VCaP (cell line): ENCODE measurements around the gene DLL1.

ENCODE experiments used
- H3K27ac ChIP-seq: fragments of 450-650 bp; 2 replicates; pipeline ENCODE4 v1.5.1; 2017
- CTCF ChIP-seq: fragments of 450-650 bp; conservative IDR thresholded peaks from 2 replicates; pipeline ENCODE4 v1.5.1; 2017; ENCODE audit warnings: mild to moderate bottlenecking, moderate library complexity

DLL1 gene

GRCh38 chr6:170298688-170299087 lies 7.8 kb upstream of the DLL1 start:
- no peak for TF ChIP-seq CTCF
- no peak overlapping the region for H3K27ac ChIP-seq

- TF ChIP-seq CTCF, result no peak
- H3K27ac ChIP-seq, result no peak overlapping the region
Measured at GRCh38 chr6:170297576-170298330, 6.9 kb upstream of the DLL1 start.

DNA sequence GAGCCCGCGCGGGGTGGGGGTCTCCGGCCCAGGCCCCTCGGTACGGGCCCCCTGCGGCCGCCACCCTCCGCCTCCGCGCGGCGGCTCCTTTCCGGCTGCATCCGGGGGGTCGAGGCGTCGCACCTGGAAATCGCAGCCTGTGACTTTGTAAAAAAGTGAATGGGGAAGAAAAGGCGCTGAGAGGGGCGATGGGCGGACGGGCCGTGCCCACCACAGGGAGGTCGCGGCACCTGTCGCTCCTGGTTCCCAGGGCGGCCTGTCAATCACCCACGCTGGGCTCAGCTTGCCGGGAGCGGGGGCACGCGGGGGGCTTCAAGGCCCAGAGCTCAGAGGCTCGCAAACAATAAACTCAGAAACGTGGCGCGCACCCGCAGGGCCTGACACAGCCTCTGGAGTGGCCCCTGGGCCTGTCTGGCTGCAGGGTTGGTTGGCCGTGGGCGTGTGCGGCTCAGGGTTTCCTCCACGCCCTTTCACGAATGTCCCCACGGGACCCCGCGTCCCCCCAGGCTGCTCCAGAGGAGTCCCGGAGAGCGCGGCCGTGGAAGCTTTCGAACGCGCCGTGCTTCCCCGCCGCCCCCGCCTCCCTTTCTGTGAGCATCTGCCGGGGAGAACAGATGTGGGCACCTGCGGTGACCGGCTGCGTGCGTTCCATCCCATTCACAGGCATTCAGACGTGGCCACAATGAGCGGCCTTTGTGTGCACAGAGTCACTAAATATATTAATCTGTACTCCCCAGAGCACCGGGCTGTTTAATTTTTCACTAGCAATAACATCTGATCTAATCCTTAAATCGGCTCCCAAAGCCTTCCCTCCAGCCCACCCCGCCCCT lies 6.1 kb upstream of the DLL1 start:
- no peak overlapping the region for H3K27ac ChIP-seq

DNA sequence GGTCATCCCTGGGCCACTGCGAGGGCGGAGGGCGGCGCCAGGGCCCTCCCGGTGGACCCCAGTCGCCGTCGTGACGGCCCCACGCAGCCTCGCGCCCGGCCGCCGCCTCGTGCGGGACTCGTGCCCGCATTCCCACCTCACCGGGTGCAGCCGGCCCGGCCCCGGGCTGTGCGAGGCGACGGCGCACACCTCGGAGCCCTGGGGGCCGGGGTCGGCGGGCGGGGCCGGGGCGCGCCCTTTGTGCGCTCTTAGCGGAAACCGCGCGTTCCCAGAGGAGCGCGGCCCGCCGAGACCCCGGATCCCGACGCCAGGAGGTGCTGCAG lies 5.5 kb upstream of the DLL1 start:
- no peak overlapping the region; the same call in 1 of the 2 replicates for H3K27ac ChIP-seq
- no peak for TF ChIP-seq CTCF

More for the DNA sequence above, 6.1 kb upstream of the DLL1 start:
- no peak for TF ChIP-seq CTCF

DNA sequence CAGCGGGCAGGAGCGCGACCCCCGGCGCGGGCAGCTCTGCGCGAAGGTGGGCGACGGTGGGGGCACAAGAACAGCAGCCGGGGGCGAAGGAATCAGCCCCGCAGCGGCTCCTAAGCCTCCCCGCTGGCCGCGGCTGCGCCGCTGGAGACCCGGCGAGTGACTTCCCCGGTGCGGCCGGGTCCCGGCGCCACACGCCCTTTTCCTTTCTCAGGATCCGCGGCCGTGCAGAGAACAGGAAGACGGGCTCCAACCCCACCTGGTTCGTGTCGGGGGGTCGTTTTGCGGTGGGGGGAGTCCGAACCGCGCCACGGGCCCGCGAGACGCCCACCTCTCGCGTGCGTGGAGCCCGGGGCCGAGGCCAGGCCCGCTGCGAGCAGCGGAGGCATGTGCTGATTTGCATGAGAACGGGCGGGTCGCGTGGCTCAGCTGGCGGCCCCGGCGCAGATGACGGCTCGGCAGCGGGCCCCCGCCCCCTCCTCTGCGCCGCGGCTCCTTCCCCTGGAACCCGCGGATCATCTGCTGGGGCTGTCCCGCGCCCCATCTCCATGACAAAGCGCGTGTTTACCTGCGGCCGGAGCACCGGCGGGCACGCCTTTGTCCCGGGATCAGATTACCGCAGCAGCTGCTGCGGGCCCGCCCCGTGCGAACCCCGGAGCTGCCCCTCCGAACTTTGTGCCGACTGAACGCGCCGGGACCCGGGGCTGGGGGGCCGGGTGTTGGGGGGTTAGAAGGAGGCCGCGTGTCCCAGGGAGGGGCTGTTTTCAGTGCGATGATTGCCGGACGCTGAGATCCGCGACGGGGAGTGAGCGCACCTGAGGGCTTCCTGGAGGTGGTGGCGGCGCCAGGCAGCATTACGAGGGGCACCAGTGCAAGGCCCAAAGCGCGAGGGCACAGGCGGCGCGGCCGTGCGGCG lies 4.9 kb upstream of the DLL1 start:
- peak overlapping the region; percentile 16; the same call in 1 of the 2 replicates for H3K27ac ChIP-seq
- TF ChIP-seq CTCF, result no peak

GRCh38 chr6:170294813-170295509 lies 4.1 kb upstream of the DLL1 start:
- TF ChIP-seq CTCF, result no peak
- H3K27ac ChIP-seq, result peak overlapping the region; percentile 16; the same call in 1 of the 2 replicates
